Left lung (tissue), 10 donors: ENCODE measurements around the gene N4BP3. TPM values are rescaled to one million over a fixed set of nuclear protein-coding genes. Genes with fewer than 3 reads are reported as not detected.

Experiments
- ATAC-seq: fragments of 200-7000 bp; cut with Tn5 transposase; one replicate; pipeline ENCODE4 v1.9.1; 2020; ENCODE audit warnings: moderate library complexity
- DNase-seq, 4 donors: peaks; one replicate each; pipeline ENCODE4 v3.0.0-alpha.2; 2013 to 2020
- H3K27ac ChIP-seq, 2 donors: fragments of 200-600 bp; sonication (generic) in 1 of 2; one replicate each; pipeline versions ENCODE4 v1.5.0 to v1.8.0; 2020 to 2021
- H3K27me3 ChIP-seq, 2 donors: fragments of 200-600 bp; sonication (generic) in 1 of 2; one replicate each; pipeline versions ENCODE4 v1.5.0 to v1.8.0; 2020 to 2021
- H3K36me3 ChIP-seq, 2 donors: fragments of 200-600 bp; sonication (generic) in 1 of 2; one replicate each; pipeline versions ENCODE4 v1.5.0 to v1.8.0; 2020 to 2021
- H3K4me1 ChIP-seq, 2 donors: fragments of 200-600 bp; one replicate each; pipeline ENCODE4 v1.8.0; 2021
- H3K4me3 ChIP-seq, 2 donors: fragments of 200-600 bp; sonication (generic) in 1 of 2; one replicate each; pipeline versions ENCODE4 v1.5.0 to v1.8.0; 2020 to 2021; ENCODE audit warnings: mild to moderate bottlenecking in 1 of 2
- H3K9me3 ChIP-seq, 2 donors: fragments of 200-600 bp; sonication (generic) in 1 of 2; one replicate each; pipeline versions ENCODE4 v1.5.0 to v1.8.0; 2020 to 2021
- CTCF ChIP-seq, 2 donors: fragments of 200-600 bp; sonication (generic) in 1 of 2; IDR thresholded peaks; one replicate each; pipeline versions ENCODE4 v1.5.0 to v1.8.0; 2021; ENCODE audit warnings: antibody characterized with exemption in 2 of 2
- intact Hi-C, 2 donors: fragments of 100-400 bp; cut with DNase I; formaldehyde crosslinking; loops; one replicate each; pipeline versions ENCODE4 v1.11.2 to v1.14.2; 2022
- polyA plus RNA-seq, 6 donors: library from polyadenylated mRNA; unstranded; fragments of 120-200 nt; gene quantifications; one replicate each; pipeline ENCODE4 v1.2.1, GENCODE V29; 2013; ENCODE audit not compliant: insufficient read length in 6 of 6
- total RNA-seq, 2 donors: library from RNA; stranded (reverse); fragmentation: NEBNext Ultra II Directional; extraction: Animal tissue kit (Norgen Biotek cat#: 25700); gene quantifications; one replicate each; pipeline ENCODE4 v1.2.1, GENCODE V29; 2021
- donor health status: DM: no; HTN: yes; CAD: no.
- donor health status: DM: no; HTN: no; CAD: no.

Gene N4BP3
- total and polyA plus RNA-seq, 8 donors, result 3.6 to 20.4 (median 15.4) TPM

DNA sequence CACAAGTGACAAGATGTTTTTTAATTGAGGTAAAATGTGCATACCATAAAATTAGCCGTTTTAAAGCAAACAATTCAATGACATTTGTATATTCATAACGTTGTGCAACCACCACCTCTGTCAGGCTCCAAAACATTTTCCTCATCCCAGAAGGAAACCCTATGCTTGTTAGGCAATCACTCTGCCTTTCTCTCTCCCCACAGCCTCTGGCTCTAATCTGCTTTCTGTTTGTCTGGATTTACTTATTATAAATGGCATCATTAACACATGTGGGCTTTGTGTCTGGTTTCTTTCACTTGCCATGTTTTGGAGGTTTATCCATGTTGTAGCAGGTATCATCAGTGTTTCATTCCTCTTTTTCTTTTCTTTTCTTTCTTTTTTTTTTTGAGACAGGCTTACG lies 1.4 kb upstream of the N4BP3 start:
- DNase-seq, result no peak
- no peak overlapping the region for H3K4me3 ChIP-seq

GRCh38 chr5:178112545-178112944 lies 787 bp upstream of the N4BP3 start:
- no peak overlapping the region for H3K4me3 ChIP-seq
- ATAC-seq (no peak), DNase-seq (no peak)
- TF ChIP-seq CTCF (IDR thresholded peaks at IDR 0.05), result no peak
- intact Hi-C loops, result no loop called here
- peaks cover 17 to 72% of the 10 kb centered on the region in 2 donors for H3K27me3 ChIP-seq
- peaks cover 6 to 56% of the 10 kb centered on the region in 2 donors for H3K4me1 ChIP-seq
- H3K9me3 ChIP-seq, result no peaks in the 10 kb centered on the region
- peak overlapping the region in 1 of 2 donors; percentile 56 for H3K27ac ChIP-seq
- no peaks in the 10 kb centered on the region for H3K36me3 ChIP-seq

More for the DNA sequence above, 1.4 kb upstream of the N4BP3 start:
- Histone ChIP-seq H3K36me3 (no peaks in the 10 kb centered on the region), H3K4me1 (peaks cover 6 to 52% of the 10 kb centered on the region in 2 donors), H3K27me3 (peaks cover 17 to 68% of the 10 kb centered on the region in 2 donors), H3K27ac (no peak overlapping the region), H3K9me3 (no peaks in the 10 kb centered on the region)
- no peak for ATAC-seq
- intact Hi-C loops, result no loop called here
- no peak for TF ChIP-seq CTCF (IDR thresholded peaks at IDR 0.05)

DNA sequence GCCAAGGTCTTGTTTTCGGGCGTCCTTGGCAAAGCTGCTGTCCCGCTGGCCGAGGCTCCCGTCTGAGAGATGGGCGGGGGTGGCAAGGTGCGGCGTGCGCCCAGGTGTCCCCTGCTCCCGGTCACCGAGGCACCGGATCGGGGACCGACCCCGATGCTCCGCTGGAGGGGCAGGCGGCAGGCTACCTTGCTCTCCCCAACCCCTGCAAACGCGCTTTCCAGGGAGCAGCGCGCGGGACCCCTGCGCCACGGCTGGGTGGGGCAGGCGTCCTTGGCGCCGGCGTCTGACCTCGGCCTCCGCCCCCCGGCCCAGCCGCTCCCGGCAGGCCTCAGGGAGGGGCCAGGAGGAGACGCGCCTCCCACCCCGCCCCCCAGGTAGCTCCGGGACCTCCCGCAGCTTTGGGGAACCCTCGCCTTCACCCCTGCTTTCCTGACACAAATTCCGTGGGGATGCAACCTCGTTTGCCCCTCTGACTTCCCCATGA lies 551 bp downstream of the N4BP3 start:
- TF ChIP-seq CTCF (IDR thresholded peaks at IDR 0.05), result no peak
- intact Hi-C loops, result no loop called here
- H3K9me3 ChIP-seq, result no peaks in the 10 kb centered on the region
- H3K27me3 ChIP-seq, result peaks cover 17 to 82% of the 10 kb centered on the region in 2 donors
- H3K4me3 ChIP-seq, result peak overlapping the region; percentile 36 to 56
- H3K36me3 ChIP-seq, result no peaks in the 10 kb centered on the region
- H3K4me1 ChIP-seq, result peaks cover 6 to 53% of the 10 kb centered on the region in 2 donors
- H3K27ac ChIP-seq, result peak overlapping the region; percentile 19 to 80
- ATAC-seq (peak; percentile 38), DNase-seq (peak in 1 of 4 donors; percentile 79)

GRCh38 chr5:178114325-178115135 lies 1.2 kb downstream of the N4BP3 start:
- Histone ChIP-seq H3K9me3 (no peaks in the 10 kb centered on the region), H3K27ac (peak overlapping the region in 1 of 2 donors; percentile 80), H3K4me3 (peak overlapping the region; percentile 36 to 56), H3K4me1 (peaks cover 6 to 54% of the 10 kb centered on the region in 2 donors), H3K27me3 (peaks cover 17 to 82% of the 10 kb centered on the region in 2 donors), H3K36me3 (no peaks in the 10 kb centered on the region)
- intact Hi-C loops, result no loop called here
- TF ChIP-seq CTCF (IDR thresholded peaks at IDR 0.05), result no peak
- peak; percentile 37 for ATAC-seq
- DNase-seq, result peak in 1 of 4 donors; percentile 73

DNA sequence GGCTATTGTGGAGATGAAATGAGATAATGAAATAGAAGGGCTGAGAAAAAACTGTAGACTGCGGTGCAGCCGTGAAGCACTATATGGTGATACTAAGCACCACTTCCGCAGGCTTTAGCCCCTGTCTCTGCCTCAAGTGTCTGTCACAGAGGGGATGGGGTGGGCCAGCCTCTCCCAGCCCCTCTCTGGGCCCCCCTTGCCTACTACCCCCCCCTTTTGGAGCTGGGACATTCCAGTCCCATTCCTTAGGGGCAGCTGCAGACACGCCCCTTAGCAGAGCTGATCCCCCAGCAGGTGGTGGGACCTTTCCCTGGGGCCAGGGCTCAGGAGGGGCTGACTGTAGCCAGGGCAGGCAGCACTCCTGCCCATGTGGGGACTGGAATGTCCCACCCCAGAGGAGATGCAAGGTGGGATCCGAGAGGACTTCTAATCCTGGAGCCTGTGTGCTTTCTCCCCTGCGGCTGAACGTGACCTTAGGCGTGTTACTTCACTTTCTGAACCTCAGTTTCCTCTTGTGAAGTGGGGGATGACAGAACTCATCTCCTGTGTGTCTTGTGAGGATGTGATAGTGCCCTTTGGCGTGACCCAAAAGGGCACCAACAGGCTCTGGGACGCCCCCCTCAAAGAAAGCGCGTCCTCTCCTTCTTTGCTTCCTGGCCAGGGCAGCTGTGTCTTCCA lies 1.9 kb downstream of the N4BP3 start:
- DNase-seq, result no peak
- Histone ChIP-seq H3K36me3 (no peaks in the 10 kb centered on the region), H3K4me3 (peak overlapping the region in 1 of 2 donors; percentile 56), H3K27ac (peak overlapping the region in 1 of 2 donors; percentile 80), H3K9me3 (no peaks in the 10 kb centered on the region), H3K4me1 (peaks cover 6 to 55% of the 10 kb centered on the region in 2 donors), H3K27me3 (peaks cover 17 to 82% of the 10 kb centered on the region in 2 donors)
- no peak for ATAC-seq
- intact Hi-C loops, result no loop called here
- TF ChIP-seq CTCF (IDR thresholded peaks at IDR 0.05), result no peak
